GM12865 (cell line): ENCODE data around the gene SSC4D.
"Not testable (repeated sequence)": the region's sequence is repeated elsewhere in the genome, so short reads cannot be mapped to it uniquely, and the experiment has no call there.

Experiments
- DNase-seq: peaks from one replicate; pipeline ENCODE4 v3.0.0; 2010; ENCODE audit warnings: low read depth
- H3K4me3 ChIP-seq: 2 replicates; pipeline ENCODE4 v1.5.1; 2011; ENCODE audit warnings: mild to moderate bottlenecking, low read depth, low read length, control low read depth
- CTCF ChIP-seq: IDR thresholded peaks from 2 replicates; pipeline ENCODE4 v1.5.1; 2011; ENCODE audit warnings: low read length, control low read depth, low read depth, inconsistent platforms; ENCODE audit not compliant: insufficient read depth; ENCODE audit errors: missing control alignments

Gene SSC4D

DNA sequence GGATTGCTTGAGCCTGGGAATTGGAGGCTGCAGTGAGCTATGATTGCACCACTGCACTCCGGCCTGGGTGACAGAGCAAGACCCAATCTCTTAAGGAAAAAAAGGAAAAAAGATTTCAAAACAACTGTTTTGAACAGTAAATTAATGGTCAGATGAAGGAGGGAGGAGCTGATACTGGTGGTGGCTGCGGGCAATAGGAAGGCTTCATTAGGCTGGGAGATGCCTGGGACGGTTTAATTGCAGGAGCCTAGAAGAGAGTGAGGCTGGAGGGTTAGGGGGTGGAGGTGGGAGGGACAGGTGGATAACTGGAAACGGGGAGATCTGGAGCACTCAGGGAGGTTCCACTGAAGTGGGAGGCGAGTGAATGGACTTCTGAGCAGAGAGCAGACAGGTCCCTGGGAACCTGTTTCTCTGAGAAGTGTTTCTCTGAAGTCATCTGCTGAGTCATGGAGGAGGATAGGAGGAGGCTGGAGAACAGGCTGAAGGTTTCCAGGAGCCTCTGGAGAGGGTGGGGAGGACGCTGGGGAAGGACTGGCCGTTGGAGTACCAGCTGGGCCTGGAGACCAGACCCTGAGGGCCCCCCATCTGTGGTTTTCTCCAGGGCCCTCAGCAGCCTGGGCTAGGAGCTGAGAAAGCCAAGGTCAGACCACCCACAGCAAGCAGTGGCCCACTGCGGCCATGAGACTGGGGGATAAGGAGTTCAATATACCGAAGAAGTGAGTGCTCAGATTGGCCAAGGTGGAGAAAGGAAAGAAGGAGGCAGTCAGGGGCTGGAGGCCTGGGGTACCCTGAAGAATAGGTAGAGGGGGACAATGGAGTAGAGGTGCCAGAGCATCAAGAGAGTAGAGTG lies 36.3 kb downstream of the SSC4D start:
- H3K4me3 ChIP-seq = no peak overlapping the region
- no peak for TF ChIP-seq CTCF
- no peak for DNase-seq

DNA sequence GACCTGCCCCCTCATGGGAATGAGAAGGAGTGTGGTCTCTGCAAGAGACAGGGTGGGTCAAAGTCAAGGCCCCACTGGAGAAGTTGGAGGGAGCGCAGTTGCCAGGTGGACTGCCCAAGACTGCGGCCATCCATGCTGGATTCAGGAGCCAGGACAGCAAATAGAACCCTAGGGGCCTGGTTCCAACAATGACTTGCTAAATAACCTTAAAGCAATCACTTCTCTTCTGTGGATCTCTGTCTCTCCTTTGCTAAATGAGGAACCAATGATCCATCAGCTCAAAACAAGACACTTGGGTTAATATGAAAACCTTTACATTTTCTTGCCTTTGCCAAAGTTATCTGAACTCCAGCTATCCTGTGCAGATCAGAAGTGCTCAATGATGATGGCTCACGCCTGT lies 38.1 kb downstream of the SSC4D start:
- no peak for DNase-seq
- no peak overlapping the region for H3K4me3 ChIP-seq
- TF ChIP-seq CTCF = no peak

GRCh38 chr7:76369018-76369417 lies 40.5 kb downstream of the SSC4D start:
- DNase-seq = no peak
- H3K4me3 ChIP-seq = no peak overlapping the region
- no peak for TF ChIP-seq CTCF

DNA sequence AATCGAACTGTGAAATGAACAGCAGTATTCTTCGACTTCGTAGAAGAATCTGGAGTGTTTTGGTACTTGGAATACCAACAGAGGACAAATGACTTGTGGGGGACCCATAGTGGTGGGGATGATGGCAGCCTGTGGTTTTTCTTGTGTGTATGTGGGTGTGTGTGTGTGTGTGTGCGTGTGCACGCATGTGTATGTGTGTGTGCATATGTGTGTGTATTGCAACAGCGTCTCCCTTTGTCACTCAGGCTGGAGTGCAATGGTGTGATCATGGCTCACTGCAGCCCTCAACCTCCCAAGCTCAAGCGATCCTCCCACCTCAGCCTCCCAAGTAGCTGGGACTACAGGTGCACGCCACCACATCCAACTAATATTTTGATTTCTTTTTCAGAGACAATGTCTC lies 41.3 kb downstream of the SSC4D start:
- no peak overlapping the region for H3K4me3 ChIP-seq
- no peak for TF ChIP-seq CTCF

GRCh38 chr7:76364198-76364584 lies 45.3 kb downstream of the SSC4D start:
- H3K4me3 ChIP-seq = no peak overlapping the region
- DNase-seq = peak; percentile 68
- TF ChIP-seq CTCF = no peak

More for the DNA sequence above, 41.3 kb downstream of the SSC4D start:
- DNase-seq = no peak

DNA sequence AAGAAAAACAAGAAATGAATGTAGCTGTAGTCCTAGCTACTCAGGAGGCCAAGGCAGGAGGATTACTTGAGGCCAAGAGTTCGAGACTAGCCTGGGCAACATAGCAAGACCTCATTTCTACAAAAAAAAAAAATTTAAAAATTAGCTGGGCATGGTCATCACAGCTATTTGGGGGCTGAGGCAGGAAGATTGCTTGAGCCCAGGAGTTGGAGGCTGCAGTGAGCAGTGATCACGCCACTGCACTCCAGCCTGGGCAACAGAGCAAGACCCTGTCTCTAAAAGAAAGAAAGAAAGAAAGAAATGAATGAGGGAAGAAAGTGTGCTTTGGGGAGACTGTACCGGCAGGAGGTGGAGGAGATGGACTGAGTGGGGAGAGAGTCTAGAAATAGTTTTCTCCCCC lies 45.7 kb downstream of the SSC4D start:
- not testable (repeated sequence) for DNase-seq, H3K4me3 ChIP-seq

- H3K4me3 ChIP-seq = peak overlapping the region; percentile 77; the same call in 1 of the 2 replicates
- TF ChIP-seq CTCF = no peak
- no peak for DNase-seq
Measured at GRCh38 chr7:76359978-76360638, 49.4 kb downstream of the SSC4D start.
